ENCODE data around the gene WDR12. TPM values are rescaled to one million over a fixed set of nuclear protein-coding genes. Genes with fewer than 3 reads are reported as not detected.
"Not testable (repeated sequence)": the region's sequence is repeated elsewhere in the genome, so short reads cannot be mapped to it uniquely, and the experiment has no call there.

WDR12 gene
- total RNA-seq, 2 donors from 2014 or later, result 13.6 to 15.9 TPM

- Histone ChIP-seq H3K9me3 (no peaks in the 10 kb centered on the region), H3K27me3 (no peaks in the 10 kb centered on the region), H3K4me3 (no peak overlapping the region), H3K27ac (no peak overlapping the region), H3K4me1 (no peaks in the 10 kb centered on the region), H3K36me3 (peaks cover 7% of the 10 kb centered on the region)
- no peak for TF ChIP-seq CTCF (IDR thresholded peaks at IDR 0.05)
- no peak for DNase-seq (ENCODE audit: low spot score)
These were observed 21.1 kb upstream of the WDR12 start for GRCh38 chr2:202932425-202933138.

- no peak for DNase-seq (ENCODE audit: low spot score)
- H3K27ac ChIP-seq, result no peak overlapping the region
- no peaks in the 10 kb centered on the region for H3K9me3 ChIP-seq
- no peaks in the 10 kb centered on the region for H3K27me3 ChIP-seq
- no peak overlapping the region for H3K4me3 ChIP-seq
- TF ChIP-seq CTCF (IDR thresholded peaks at IDR 0.05), result no peak
- H3K36me3 ChIP-seq, result peaks cover 19% of the 10 kb centered on the region
- no peaks in the 10 kb centered on the region for H3K4me1 ChIP-seq
These were observed 7.4 kb upstream of the WDR12 start for GRCh38 chr2:202918860-202919259.

GRCh38 chr2:202912342-202913201 is 1.1 kb upstream of the WDR12 start:
- peaks cover 0 to 21% of the 10 kb centered on the region in 2 donors for H3K4me1 ChIP-seq
- not testable (repeated sequence) for H3K27me3 ChIP-seq; H3K36me3 ChIP-seq; H3K9me3 ChIP-seq; DNase-seq (ENCODE audit: low spot score)
- peak overlapping the region; percentile 67 to 71 for H3K4me3 ChIP-seq
- H3K27ac ChIP-seq, result peak overlapping the region; percentile 86 to 92

- TF ChIP-seq CTCF (IDR thresholded peaks at IDR 0.05), result no peak
These were observed 316 bp downstream of the WDR12 start for GRCh38 chr2:202911203-202911511.

GRCh38 chr2:202910698-202911097 is 775 bp downstream of the WDR12 start:
- Histone ChIP-seq H3K4me3 (peak overlapping the region; percentile 67 to 71), H3K4me1 (peaks cover 0 to 21% of the 10 kb centered on the region in 2 donors), H3K9me3 (no peaks in the 10 kb centered on the region), H3K27me3 (no peaks in the 10 kb centered on the region), H3K36me3 (no peaks in the 10 kb centered on the region), H3K27ac (peak overlapping the region in 1 of 2 donors; percentile 92)
- DNase-seq (ENCODE audit: low spot score), result no peak
- no peak for TF ChIP-seq CTCF (IDR thresholded peaks at IDR 0.05)

More at GRCh38 chr2:202911203-202911511, 316 bp downstream of the WDR12 start:
- H3K4me1 ChIP-seq, result peaks cover 0 to 21% of the 10 kb centered on the region in 2 donors
- H3K36me3 ChIP-seq, result no peaks in the 10 kb centered on the region
- no peaks in the 10 kb centered on the region for H3K9me3 ChIP-seq
- H3K4me3 ChIP-seq, result peak overlapping the region; percentile 67 to 71
- H3K27ac ChIP-seq, result peak overlapping the region; percentile 86 to 92
- no peak for DNase-seq (ENCODE audit: low spot score)
- no peaks in the 10 kb centered on the region for H3K27me3 ChIP-seq

GRCh38 chr2:202910250-202910649 is 1.2 kb downstream of the WDR12 start:
- Histone ChIP-seq H3K4me3 (peak overlapping the region in 1 of 2 donors; percentile 71), H3K4me1 (peaks cover 0 to 21% of the 10 kb centered on the region in 2 donors)
- not testable (repeated sequence) for H3K27ac ChIP-seq; H3K36me3 ChIP-seq; H3K9me3 ChIP-seq; H3K27me3 ChIP-seq; DNase-seq (ENCODE audit: low spot score)

Data from right atrium auricular region (tissue), 2 donors.